Trophoblast cell (in vitro differentiated cells and primary cell): ENCODE data around the gene TRIM24.

ENCODE experiments used
- DNase-seq, 2 donors: peaks; one replicate each; pipeline ENCODE4 v3.0.0-alpha.2; 2016
- H2AFZ ChIP-seq: 2 replicates; pipeline ENCODE4 v1.6.1; 2013; ENCODE audit warnings: low read length, moderate library complexity, mild to moderate bottlenecking; ENCODE audit not compliant: insufficient read depth, poor library complexity
- H2AK5ac ChIP-seq: 2 replicates; pipeline ENCODE4 v1.6.1; 2013; ENCODE audit warnings: mild to moderate bottlenecking, low read length
- H2BK120ac ChIP-seq: 2 replicates; pipeline ENCODE4 v1.6.1; 2013; ENCODE audit warnings: low read length, mild to moderate bottlenecking, moderate library complexity; ENCODE audit not compliant: insufficient read depth, poor library complexity
- H2BK12ac ChIP-seq: 2 replicates; pipeline ENCODE4 v1.6.1; 2013; ENCODE audit warnings: mild to moderate bottlenecking, low read length, moderate library complexity
- H2BK5ac ChIP-seq: 2 replicates; pipeline ENCODE4 v1.6.1; 2013; ENCODE audit warnings: low read length, low read depth, moderate library complexity, mild to moderate bottlenecking; ENCODE audit not compliant: poor library complexity
- H3K14ac ChIP-seq: 2 replicates; pipeline ENCODE4 v1.6.1; 2013; ENCODE audit warnings: mild to moderate bottlenecking, low read length
- H3K18ac ChIP-seq: 2 replicates; pipeline ENCODE4 v1.6.1; 2013; ENCODE audit warnings: mild to moderate bottlenecking, low read length
- H3K23ac ChIP-seq: 2 replicates; pipeline ENCODE4 v1.6.1; 2013; ENCODE audit warnings: low read length
- H3K27ac ChIP-seq: 2 replicates; pipeline ENCODE4 v1.5.1; 2013; ENCODE audit warnings: low read depth, mild to moderate bottlenecking, inconsistent platforms, low read length, moderate library complexity
- H3K27me3 ChIP-seq: 2 replicates; pipeline ENCODE4 v1.6.1; 2013; ENCODE audit warnings: inconsistent platforms, mild to moderate bottlenecking, low read length, moderate library complexity; ENCODE audit not compliant: insufficient read depth
- H3K36me3 ChIP-seq, 2 experiments: 1 replicate in 1 of 2; 2 replicates in 1 of 2; pipeline ENCODE4 v1.6.1; 2013; ENCODE audit warnings: low read length in 2 of 2, mild to moderate bottlenecking in 2 of 2, moderate library complexity in 1 of 2; ENCODE audit not compliant: insufficient read depth in 2 of 2, control insufficient read depth in 1 of 2
- H3K4ac ChIP-seq: 2 replicates; pipeline ENCODE4 v1.6.1; 2013; ENCODE audit warnings: low read depth, mild to moderate bottlenecking, low read length, moderate library complexity
- H3K4me1 ChIP-seq, 2 experiments: 1 replicate in 1 of 2; 2 replicates in 1 of 2; pipeline ENCODE4 v1.6.1; 2013; ENCODE audit warnings: low read length in 2 of 2, mild to moderate bottlenecking in 2 of 2, moderate library complexity in 1 of 2; ENCODE audit not compliant: insufficient read depth in 2 of 2, control insufficient read depth in 1 of 2
- H3K4me2 ChIP-seq: 2 replicates; pipeline ENCODE4 v1.6.1; 2013; ENCODE audit warnings: inconsistent platforms, mild to moderate bottlenecking, low read length, moderate library complexity
- H3K4me3 ChIP-seq: 2 replicates; pipeline ENCODE4 v1.5.1; 2013; ENCODE audit warnings: mild to moderate bottlenecking, low read depth, low read length, inconsistent platforms
- H3K79me1 ChIP-seq: one replicate; pipeline ENCODE4 v1.6.1; 2013; ENCODE audit warnings: low read length
- H3K79me2 ChIP-seq: 2 replicates; pipeline ENCODE4 v1.6.1; 2013; ENCODE audit warnings: low read length, mild to moderate bottlenecking; ENCODE audit not compliant: control insufficient read depth, insufficient read depth, poor library complexity
- H3K9ac ChIP-seq: 2 replicates; pipeline ENCODE4 v1.6.1; 2013; ENCODE audit warnings: mild to moderate bottlenecking, low read length
- H3K9me3 ChIP-seq: 2 replicates; pipeline ENCODE4 v1.6.1; 2013; ENCODE audit warnings: low read depth, mild to moderate bottlenecking, control low read depth, inconsistent platforms, low read length; ENCODE audit not compliant: insufficient read depth
- H4K12ac ChIP-seq: 2 replicates; pipeline ENCODE4 v1.6.1; 2013; ENCODE audit warnings: low read depth, mild to moderate bottlenecking, low read length, moderate library complexity
- H4K8ac ChIP-seq: 2 replicates; pipeline ENCODE4 v1.6.1; 2013; ENCODE audit warnings: low read depth, mild to moderate bottlenecking, low read length, moderate library complexity
- H4K91ac ChIP-seq: one replicate; pipeline ENCODE4 v1.6.1; 2013; ENCODE audit warnings: low read depth, mild to moderate bottlenecking, low read length, moderate library complexity
- WGBS: extraction: QIAGEN DNeasy Blood & Tissue Kit; methylation state at CpG from one replicate; pipeline ENCODE4 v1.1.7; 2013; ENCODE audit warnings: missing lambda C conversion rate; ENCODE audit not compliant: insufficient read length, insufficient coverage; ENCODE audit errors: extremely low coverage; 5-methylcytosine and 5-hydroxymethylcytosine counted together

The TRIM24 gene

GRCh38 chr7:138455609-138456008 is 4.5 kb upstream of the TRIM24 start:
- Histone ChIP-seq H4K91ac (no peak overlapping the region), H2BK12ac (no peak overlapping the region), H3K4me1 (peaks cover 3 to 6% of the 10 kb centered on the region in 2 experiments), H2BK5ac (no peak overlapping the region), H4K12ac (no peak overlapping the region), H3K79me1 (peaks cover 5% of the 10 kb centered on the region), H3K36me3 (no peaks in the 10 kb centered on the region), H3K4ac (no peak overlapping the region), H3K9me3 (no peaks in the 10 kb centered on the region), H2AFZ (no peak overlapping the region), H2AK5ac (no peak overlapping the region), H3K9ac (no peak overlapping the region), H2BK120ac (no peak overlapping the region), H3K79me2 (peaks cover 4% of the 10 kb centered on the region), H3K14ac (no peak overlapping the region), H3K27me3 (no peaks in the 10 kb centered on the region), H3K27ac (no peak overlapping the region), H3K23ac (no peak overlapping the region), H3K4me3 (no peak overlapping the region), H4K8ac (no peak overlapping the region), H3K4me2 (peak overlapping the region; percentile 12), H3K18ac (no peak overlapping the region)
- DNase-seq = no peak
- no CpG with 5 or more reads among the region's 3 CpGs for WGBS

DNA sequence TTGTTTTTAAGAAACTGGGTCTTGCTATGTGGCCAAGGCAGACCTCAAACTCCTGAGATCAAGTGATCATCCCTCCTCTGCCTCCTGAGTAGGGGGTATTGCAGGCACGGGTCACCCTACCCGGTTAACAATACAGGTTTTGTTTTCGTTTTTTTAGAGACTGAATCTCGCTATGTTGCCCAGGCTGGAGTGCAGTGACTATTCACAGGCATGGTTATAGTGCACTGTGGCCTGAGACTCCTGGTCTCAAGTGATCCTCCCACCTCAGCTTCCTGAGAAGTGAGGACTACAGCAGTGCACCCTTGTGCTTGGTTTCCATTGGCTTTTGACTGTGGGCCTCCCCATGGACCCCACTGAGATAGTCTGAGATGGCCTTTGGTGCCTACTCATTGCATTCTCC is 3.8 kb upstream of the TRIM24 start:
- Histone ChIP-seq H3K23ac (no peak overlapping the region), H3K9me3 (no peaks in the 10 kb centered on the region), H2BK5ac (no peak overlapping the region), H2AFZ (no peak overlapping the region), H3K27ac (no peak overlapping the region), H3K14ac (no peak overlapping the region), H3K36me3 (no peaks in the 10 kb centered on the region), H3K18ac (no peak overlapping the region), H3K4me1 (peaks cover 3 to 6% of the 10 kb centered on the region in 2 experiments), H3K9ac (no peak overlapping the region), H3K79me2 (peaks cover 10% of the 10 kb centered on the region), H3K27me3 (no peaks in the 10 kb centered on the region), H3K4me2 (no peak overlapping the region), H2AK5ac (no peak overlapping the region), H3K79me1 (peaks cover 11% of the 10 kb centered on the region), H3K4ac (no peak overlapping the region), H4K8ac (no peak overlapping the region), H4K12ac (no peak overlapping the region), H4K91ac (no peak overlapping the region), H3K4me3 (no peak overlapping the region), H2BK12ac (peak overlapping the region; percentile 56), H2BK120ac (peak overlapping the region; percentile 0)
- no CpG with 5 or more reads among the region's 4 CpGs for WGBS
- DNase-seq = no peak

- DNase-seq = no peak
- peak overlapping the region; percentile 31 for H2BK120ac ChIP-seq
- H3K36me3 ChIP-seq = peaks cover 7% of the 10 kb centered on the region in 2 experiments
- H3K4me1 ChIP-seq = peaks cover 8 to 9% of the 10 kb centered on the region in 2 experiments
- no peak overlapping the region for H2AK5ac ChIP-seq
- H3K4ac ChIP-seq = no peak overlapping the region
- H3K79me2 ChIP-seq = peaks cover 22% of the 10 kb centered on the region
- no peak overlapping the region for H3K23ac ChIP-seq
- no peak overlapping the region for H4K12ac ChIP-seq
- no peak overlapping the region for H3K14ac ChIP-seq
- no peak overlapping the region for H2BK5ac ChIP-seq
- H3K4me2 ChIP-seq = no peak overlapping the region
- H3K9me3 ChIP-seq = peaks cover 2% of the 10 kb centered on the region
- no peak overlapping the region for H3K9ac ChIP-seq
- no peak overlapping the region for H2AFZ ChIP-seq
- H3K18ac ChIP-seq = no peak overlapping the region
- no peak overlapping the region for H4K91ac ChIP-seq
- no peak overlapping the region for H3K4me3 ChIP-seq
- H2BK12ac ChIP-seq = no peak overlapping the region
- H4K8ac ChIP-seq = no peak overlapping the region
- H3K27ac ChIP-seq = no peak overlapping the region
- no CpG with 5 or more reads among the region's 18 CpGs for WGBS
- H3K27me3 ChIP-seq = no peaks in the 10 kb centered on the region
- H3K79me1 ChIP-seq = peaks cover 11% of the 10 kb centered on the region
These were observed 1.3 kb upstream of the TRIM24 start for GRCh38 chr7:138458576-138459412.

GRCh38 chr7:138459413-138460175 is 465 bp upstream of the TRIM24 start:
- peaks cover 8 to 9% of the 10 kb centered on the region in 2 experiments for H3K4me1 ChIP-seq
- DNase-seq = peak; percentile 97 to 98
- H3K4me3 ChIP-seq = no peak overlapping the region
- peaks cover 11% of the 10 kb centered on the region for H3K79me1 ChIP-seq
- H2AK5ac ChIP-seq = no peak overlapping the region
- H3K36me3 ChIP-seq = peaks cover 7 to 8% of the 10 kb centered on the region in 2 experiments
- H3K14ac ChIP-seq = no peak overlapping the region
- peaks cover 26% of the 10 kb centered on the region for H3K79me2 ChIP-seq
- no peak overlapping the region for H2AFZ ChIP-seq
- H4K91ac ChIP-seq = no peak overlapping the region
- H4K8ac ChIP-seq = no peak overlapping the region
- WGBS = no CpG with 5 or more reads among the region's 31 CpGs
- H4K12ac ChIP-seq = no peak overlapping the region
- no peak overlapping the region for H3K18ac ChIP-seq
- no peak overlapping the region for H3K9ac ChIP-seq
- H2BK5ac ChIP-seq = no peak overlapping the region
- no peak overlapping the region for H3K27ac ChIP-seq
- peaks cover 2% of the 10 kb centered on the region for H3K9me3 ChIP-seq
- H2BK120ac ChIP-seq = no peak overlapping the region
- no peaks in the 10 kb centered on the region for H3K27me3 ChIP-seq
- peak overlapping the region; percentile 8 for H3K4me2 ChIP-seq
- no peak overlapping the region for H3K4ac ChIP-seq
- H3K23ac ChIP-seq = no peak overlapping the region
- no peak overlapping the region for H2BK12ac ChIP-seq
